Measurements from ENCODE around the gene NECAB2.

Gene NECAB2

DNA sequence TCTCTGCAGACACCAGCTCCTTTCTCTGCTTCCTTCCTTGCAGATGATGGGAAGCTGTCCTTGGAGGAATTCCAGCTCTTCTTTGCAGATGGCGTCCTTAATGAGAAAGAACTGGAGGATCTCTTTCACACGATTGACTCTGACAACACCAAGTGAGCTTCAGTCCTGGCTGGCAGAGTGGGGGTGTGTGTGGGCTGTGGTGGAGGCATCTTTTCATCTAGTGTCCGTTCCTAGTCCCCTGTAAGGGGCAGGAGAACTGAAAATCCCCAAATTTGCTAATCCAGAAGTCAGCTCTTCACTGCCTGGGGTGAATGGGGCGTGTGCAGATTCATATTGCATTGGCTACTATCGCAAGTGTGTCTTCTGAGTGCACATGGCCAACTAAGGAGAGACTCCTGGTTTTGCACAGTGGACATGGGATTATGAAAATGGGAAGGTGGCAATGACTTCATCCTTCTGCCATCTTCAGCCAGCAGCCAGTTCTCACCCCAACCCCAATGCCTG lies 10.4 kb downstream of the NECAB2 start:
- Histone ChIP-seq H2BK12ac (ENCODE audit: low read length) (no peak overlapping the region), H2AK5ac (ENCODE audit: low read length) (no peak overlapping the region), H2AFZ (ENCODE audit: insufficient read depth, low read length, poor library complexity) (no peak overlapping the region), H3K9ac (ENCODE audit: low read length) (no peak overlapping the region), H3K27ac (ENCODE audit: low read depth, low read length) (no peak overlapping the region), H2BK5ac (ENCODE audit: low read depth, low read length, poor library complexity) (no peak overlapping the region), H3K9me3 (ENCODE audit: insufficient read depth, low read depth, low read length) (peaks cover 20% of the 10 kb centered on the region), H3K36me3 (ENCODE audit: control insufficient read depth in 1 of 2, insufficient read depth in 2 of 2, low read length in 2 of 2) (no peaks in the 10 kb centered on the region), H3K4me1 (ENCODE audit: control insufficient read depth in 1 of 2, insufficient read depth in 2 of 2, low read length in 2 of 2) (no peaks in the 10 kb centered on the region), H3K4me3 (ENCODE audit: low read depth, low read length) (no peak overlapping the region), H3K4me2 (ENCODE audit: low read length) (no peak overlapping the region), H3K18ac (ENCODE audit: low read length) (no peak overlapping the region), H3K23ac (ENCODE audit: low read length) (no peak overlapping the region), H3K79me1 (ENCODE audit: low read length) (no peaks in the 10 kb centered on the region), H4K8ac (ENCODE audit: low read depth, low read length) (no peak overlapping the region), H2BK120ac (ENCODE audit: insufficient read depth, low read length, poor library complexity) (no peak overlapping the region), H3K14ac (ENCODE audit: low read length) (no peak overlapping the region), H3K27me3 (ENCODE audit: insufficient read depth, low read length) (no peaks in the 10 kb centered on the region), H4K91ac (ENCODE audit: low read depth, low read length) (no peak overlapping the region), H3K4ac (ENCODE audit: low read depth, low read length) (no peak overlapping the region), H4K12ac (ENCODE audit: low read depth, low read length) (no peak overlapping the region), H3K79me2 (ENCODE audit: control insufficient read depth, insufficient read depth, low read length, poor library complexity) (no peaks in the 10 kb centered on the region)
- WGBS (ENCODE audit: extremely low coverage, insufficient coverage, insufficient read length): no CpG with 5 or more reads among the region's 5 CpGs
- no peak for DNase-seq

DNA sequence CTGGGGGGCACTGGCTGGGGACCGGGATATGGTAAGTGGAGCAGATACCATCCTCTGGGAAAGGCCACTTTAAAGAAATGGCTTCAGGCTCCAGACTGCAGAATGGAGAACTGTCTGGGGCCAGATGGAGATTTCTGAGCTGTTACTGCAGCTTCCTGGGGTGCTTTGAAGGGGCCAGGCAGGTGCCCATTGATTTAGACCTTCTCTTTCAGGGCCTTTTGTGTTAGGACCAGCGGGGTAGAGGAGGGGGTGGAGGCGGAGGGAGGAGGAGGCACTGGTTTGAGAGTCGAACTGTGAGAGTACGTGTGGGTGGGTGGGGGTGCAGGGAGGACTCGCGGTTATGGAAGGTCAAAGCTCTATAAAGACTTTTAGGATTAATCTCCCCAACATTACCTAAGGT lies 11.4 kb downstream of the NECAB2 start:
- H3K4me3 ChIP-seq (ENCODE audit: low read depth, low read length): no peak overlapping the region

DNA sequence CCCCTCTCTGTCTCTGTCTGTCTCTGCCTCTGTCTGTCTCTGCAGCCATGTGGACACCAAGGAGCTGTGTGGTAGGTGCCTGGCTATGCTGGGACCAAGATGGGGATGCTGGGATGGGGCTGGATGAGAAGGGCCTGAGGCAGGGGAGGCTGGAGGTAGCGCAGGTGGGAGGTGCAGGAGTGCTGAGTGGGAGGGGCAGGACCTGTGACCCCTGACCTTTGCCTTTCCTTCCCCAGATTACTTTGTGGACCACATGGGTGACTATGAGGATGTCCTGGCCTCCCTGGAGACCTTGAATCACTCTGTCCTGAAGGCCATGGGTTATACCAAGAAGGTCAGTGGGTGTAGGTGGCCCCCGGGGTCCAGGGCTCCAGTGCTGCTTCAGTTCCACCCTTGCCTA lies 12.8 kb downstream of the NECAB2 start:
- Histone ChIP-seq H4K8ac (ENCODE audit: low read depth, low read length) (no peak overlapping the region), H3K27me3 (ENCODE audit: insufficient read depth, low read length) (no peaks in the 10 kb centered on the region), H3K9me3 (ENCODE audit: insufficient read depth, low read depth, low read length) (peaks cover 20% of the 10 kb centered on the region), H3K18ac (ENCODE audit: low read length) (no peak overlapping the region), H4K91ac (ENCODE audit: low read depth, low read length) (no peak overlapping the region), H3K9ac (ENCODE audit: low read length) (no peak overlapping the region), H3K27ac (ENCODE audit: low read depth, low read length) (no peak overlapping the region), H3K23ac (ENCODE audit: low read length) (no peak overlapping the region), H2AK5ac (ENCODE audit: low read length) (no peak overlapping the region), H2AFZ (ENCODE audit: insufficient read depth, low read length, poor library complexity) (no peak overlapping the region), H3K4me3 (ENCODE audit: low read depth, low read length) (no peak overlapping the region), H4K12ac (ENCODE audit: low read depth, low read length) (no peak overlapping the region), H2BK120ac (ENCODE audit: insufficient read depth, low read length, poor library complexity) (no peak overlapping the region), H2BK12ac (ENCODE audit: low read length) (no peak overlapping the region), H3K4me1 (ENCODE audit: control insufficient read depth in 1 of 2, insufficient read depth in 2 of 2, low read length in 2 of 2) (no peaks in the 10 kb centered on the region), H3K36me3 (ENCODE audit: control insufficient read depth in 1 of 2, insufficient read depth in 2 of 2, low read length in 2 of 2) (no peaks in the 10 kb centered on the region), H3K79me2 (ENCODE audit: control insufficient read depth, insufficient read depth, low read length, poor library complexity) (no peaks in the 10 kb centered on the region), H3K4me2 (ENCODE audit: low read length) (no peak overlapping the region), H3K79me1 (ENCODE audit: low read length) (no peaks in the 10 kb centered on the region), H3K14ac (ENCODE audit: low read length) (no peak overlapping the region), H2BK5ac (ENCODE audit: low read depth, low read length, poor library complexity) (no peak overlapping the region), H3K4ac (ENCODE audit: low read depth, low read length) (no peak overlapping the region)
- no CpG with 5 or more reads among the region's 2 CpGs for WGBS (ENCODE audit: extremely low coverage, insufficient coverage, insufficient read length)
- no peak for DNase-seq

More for the DNA sequence above, 11.4 kb downstream of the NECAB2 start:
- Histone ChIP-seq H4K91ac (ENCODE audit: low read depth, low read length) (no peak overlapping the region), H3K79me1 (ENCODE audit: low read length) (no peaks in the 10 kb centered on the region), H3K4me2 (ENCODE audit: low read length) (no peak overlapping the region), H4K8ac (ENCODE audit: low read depth, low read length) (no peak overlapping the region), H3K27ac (ENCODE audit: low read depth, low read length) (no peak overlapping the region), H3K36me3 (ENCODE audit: control insufficient read depth in 1 of 2, insufficient read depth in 2 of 2, low read length in 2 of 2) (no peaks in the 10 kb centered on the region), H3K79me2 (ENCODE audit: control insufficient read depth, insufficient read depth, low read length, poor library complexity) (no peaks in the 10 kb centered on the region), H3K9ac (ENCODE audit: low read length) (no peak overlapping the region), H3K18ac (ENCODE audit: low read length) (no peak overlapping the region), H2AK5ac (ENCODE audit: low read length) (no peak overlapping the region), H3K27me3 (ENCODE audit: insufficient read depth, low read length) (no peaks in the 10 kb centered on the region), H2AFZ (ENCODE audit: insufficient read depth, low read length, poor library complexity) (no peak overlapping the region), H2BK5ac (ENCODE audit: low read depth, low read length, poor library complexity) (no peak overlapping the region), H4K12ac (ENCODE audit: low read depth, low read length) (no peak overlapping the region), H3K14ac (ENCODE audit: low read length) (no peak overlapping the region), H3K4ac (ENCODE audit: low read depth, low read length) (no peak overlapping the region), H3K9me3 (ENCODE audit: insufficient read depth, low read depth, low read length) (peaks cover 20% of the 10 kb centered on the region), H3K23ac (ENCODE audit: low read length) (no peak overlapping the region), H2BK120ac (ENCODE audit: insufficient read depth, low read length, poor library complexity) (no peak overlapping the region), H3K4me1 (ENCODE audit: control insufficient read depth in 1 of 2, insufficient read depth in 2 of 2, low read length in 2 of 2) (no peaks in the 10 kb centered on the region), H2BK12ac (ENCODE audit: low read length) (no peak overlapping the region)
- DNase-seq: no peak
- no CpG with 5 or more reads among the region's 7 CpGs for WGBS (ENCODE audit: extremely low coverage, insufficient coverage, insufficient read length)

DNA sequence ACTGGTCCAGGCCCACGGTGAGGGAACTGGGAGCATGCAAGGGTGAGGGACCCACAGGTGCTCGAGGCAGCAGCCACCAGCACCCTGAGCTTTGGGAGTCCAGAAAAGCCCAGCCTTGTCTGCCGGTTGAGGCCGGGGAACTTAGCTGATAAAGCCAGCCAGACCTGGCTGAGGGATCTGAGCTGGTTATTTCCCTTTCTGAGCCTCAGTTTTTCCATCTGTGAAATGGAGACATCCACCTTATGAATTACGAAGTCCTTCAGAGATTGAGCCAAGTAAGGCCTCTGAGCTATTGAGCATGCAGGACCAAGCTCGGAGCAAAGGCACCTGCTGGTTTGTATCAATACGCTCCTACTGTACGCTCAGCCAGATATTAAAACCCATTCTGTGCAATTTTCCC lies 13.8 kb downstream of the NECAB2 start:
- Histone ChIP-seq H3K4ac (ENCODE audit: low read depth, low read length) (no peak overlapping the region), H4K12ac (ENCODE audit: low read depth, low read length) (no peak overlapping the region), H3K14ac (ENCODE audit: low read length) (no peak overlapping the region), H3K4me1 (ENCODE audit: control insufficient read depth in 1 of 2, insufficient read depth in 2 of 2, low read length in 2 of 2) (no peaks in the 10 kb centered on the region), H3K36me3 (ENCODE audit: control insufficient read depth in 1 of 2, insufficient read depth in 2 of 2, low read length in 2 of 2) (no peaks in the 10 kb centered on the region), H2BK12ac (ENCODE audit: low read length) (no peak overlapping the region), H3K9ac (ENCODE audit: low read length) (no peak overlapping the region), H2AK5ac (ENCODE audit: low read length) (no peak overlapping the region), H3K79me2 (ENCODE audit: control insufficient read depth, insufficient read depth, low read length, poor library complexity) (no peaks in the 10 kb centered on the region), H3K27ac (ENCODE audit: low read depth, low read length) (no peak overlapping the region), H3K18ac (ENCODE audit: low read length) (no peak overlapping the region), H3K4me2 (ENCODE audit: low read length) (no peak overlapping the region), H4K91ac (ENCODE audit: low read depth, low read length) (no peak overlapping the region), H2BK5ac (ENCODE audit: low read depth, low read length, poor library complexity) (no peak overlapping the region), H3K79me1 (ENCODE audit: low read length) (no peaks in the 10 kb centered on the region), H3K27me3 (ENCODE audit: insufficient read depth, low read length) (no peaks in the 10 kb centered on the region), H3K23ac (ENCODE audit: low read length) (no peak overlapping the region), H2AFZ (ENCODE audit: insufficient read depth, low read length, poor library complexity) (no peak overlapping the region), H3K4me3 (ENCODE audit: low read depth, low read length) (no peak overlapping the region), H3K9me3 (ENCODE audit: insufficient read depth, low read depth, low read length) (peaks cover 18% of the 10 kb centered on the region), H4K8ac (ENCODE audit: low read depth, low read length) (no peak overlapping the region), H2BK120ac (ENCODE audit: insufficient read depth, low read length, poor library complexity) (no peak overlapping the region)
- WGBS (ENCODE audit: extremely low coverage, insufficient coverage, insufficient read length): no CpG with 5 or more reads among the region's 8 CpGs
- DNase-seq: no peak

Measured in trophoblast cell (in vitro differentiated cells and primary cell).